A673 (cell line): Measurements from ENCODE around the gene XYLT1. TPM values are rescaled to one million over a fixed set of nuclear protein-coding genes. Genes with fewer than 3 reads are reported as not detected.

ENCODE experiments used
- BruUV-seq: library from RNA; stranded (reverse); fragments of 400-500 nt; replicated peaks from 2 replicates; lab custom pipeline; 2021; lab: Mats Ljungman, UMichigan
- CTCF ChIA-PET: fragments of 300-600 bp; sonication (Branson Sonifier 250); formaldehyde crosslinking; loops from one replicate; lab custom pipeline; 2022; ENCODE audit warnings: antibody characterized with exemption; lab: Charles Lee
- POLR2A ChIA-PET: fragments of 300-600 bp; sonication (Branson Sonifier 250); formaldehyde crosslinking; loops from one replicate; lab custom pipeline; 2022; ENCODE audit warnings: antibody characterized with exemption; ENCODE audit not compliant: low non-redundant PET; lab: Charles Lee
- DNase-seq: peaks from one replicate; pipeline ENCODE4 v3.0.0-alpha.2; 2015; ENCODE audit warnings: low spot score
- H3K27ac ChIP-seq: fragments of 200-600 bp; sonication (generic); 2 replicates; pipeline ENCODE4 v1.5.1; 2016; ENCODE audit warnings: mixed run types, low read depth, mild to moderate bottlenecking, mixed read lengths, antibody characterized with exemption, low read length; ENCODE audit not compliant: poor library complexity, severe bottlenecking
- H3K27me3 ChIP-seq: fragments of 200-600 bp; sonication (generic); replicated peaks from 2 replicates; pipeline ENCODE4 v1.6.1; 2017; ENCODE audit warnings: mixed run types, low read depth, mild to moderate bottlenecking, mixed read lengths, antibody characterized with exemption, low read length; ENCODE audit not compliant: insufficient read depth, poor library complexity
- H3K36me3 ChIP-seq: fragments of 200-600 bp; sonication (generic); 2 replicates; pipeline ENCODE4 v1.6.1; 2016; ENCODE audit warnings: mixed run types, mild to moderate bottlenecking, mixed read lengths, antibody characterized with exemption, low read length; ENCODE audit not compliant: insufficient read depth, poor library complexity, severe bottlenecking
- H3K4me1 ChIP-seq: fragments of 200-600 bp; sonication (generic); 2 replicates; pipeline ENCODE4 v1.6.1; 2017; ENCODE audit warnings: mixed run types, mild to moderate bottlenecking, mixed read lengths, antibody characterized with exemption, low read length; ENCODE audit not compliant: insufficient read depth, poor library complexity, severe bottlenecking
- H3K4me3 ChIP-seq: fragments of 200-600 bp; sonication (generic); 2 replicates; pipeline ENCODE4 v1.5.1; 2016; ENCODE audit warnings: low read depth, mixed run types, mild to moderate bottlenecking, mixed read lengths, low read length; ENCODE audit not compliant: poor library complexity, severe bottlenecking
- H3K9me3 ChIP-seq: fragments of 200-600 bp; sonication (generic); 2 replicates; pipeline ENCODE4 v1.6.1; 2016; ENCODE audit warnings: mixed run types, low read depth, mild to moderate bottlenecking, mixed read lengths, antibody characterized with exemption, low read length; ENCODE audit not compliant: poor library complexity, severe bottlenecking
- EZH2 ChIP-seq: fragments of 200-600 bp; sonication (generic); IDR thresholded peaks from 2 replicates; pipeline ENCODE4 v1.6.1; 2017; ENCODE audit warnings: borderline replicate concordance, low read depth, mild to moderate bottlenecking, mixed read lengths, antibody characterized with exemption, low read length; ENCODE audit not compliant: poor library complexity, severe bottlenecking
- intact Hi-C: fragments of 100-400 bp; cut with micrococcal nuclease; formaldehyde crosslinking; loops from one replicate; pipeline ENCODE4 v1.10.0; 2022; ENCODE audit not compliant: unreplicated experiment
- total RNA-seq: library from RNA; stranded (reverse); gene quantifications from 2 replicates; pipeline ENCODE4 v1.2.3, GENCODE V29; 2021
- TF ChIP-seq, protein P1 (sequence below): fragments of 300-800, 200-600 bp; sonication (generic); conservative IDR thresholded peaks from 2 replicates; pipeline ENCODE4 v1.5.1; 2017; ENCODE audit warnings: low read depth, mild to moderate bottlenecking, antibody characterized with exemption, low read length, moderate library complexity, mixed read lengths

XYLT1 gene
- total RNA-seq, 1 experiment from 2014 or later: 0.64 TPM

- no peaks in the 10 kb centered on the region for H3K27me3 ChIP-seq
- no peaks in the 10 kb centered on the region for H3K9me3 ChIP-seq
- no peak overlapping the region for H3K4me3 ChIP-seq
- no peak for DNase-seq
- no peaks in the 10 kb centered on the region for H3K4me1 ChIP-seq
- no peaks in the 10 kb centered on the region for H3K36me3 ChIP-seq
- H3K27ac ChIP-seq: no peak overlapping the region
- intact Hi-C loops: no loop called here
- CTCF ChIA-PET: no interaction called here
- POLR2A ChIA-PET: no interaction called here
- TF ChIP-seq EZH2: no peak
- TF ChIP-seq, protein P1, sequence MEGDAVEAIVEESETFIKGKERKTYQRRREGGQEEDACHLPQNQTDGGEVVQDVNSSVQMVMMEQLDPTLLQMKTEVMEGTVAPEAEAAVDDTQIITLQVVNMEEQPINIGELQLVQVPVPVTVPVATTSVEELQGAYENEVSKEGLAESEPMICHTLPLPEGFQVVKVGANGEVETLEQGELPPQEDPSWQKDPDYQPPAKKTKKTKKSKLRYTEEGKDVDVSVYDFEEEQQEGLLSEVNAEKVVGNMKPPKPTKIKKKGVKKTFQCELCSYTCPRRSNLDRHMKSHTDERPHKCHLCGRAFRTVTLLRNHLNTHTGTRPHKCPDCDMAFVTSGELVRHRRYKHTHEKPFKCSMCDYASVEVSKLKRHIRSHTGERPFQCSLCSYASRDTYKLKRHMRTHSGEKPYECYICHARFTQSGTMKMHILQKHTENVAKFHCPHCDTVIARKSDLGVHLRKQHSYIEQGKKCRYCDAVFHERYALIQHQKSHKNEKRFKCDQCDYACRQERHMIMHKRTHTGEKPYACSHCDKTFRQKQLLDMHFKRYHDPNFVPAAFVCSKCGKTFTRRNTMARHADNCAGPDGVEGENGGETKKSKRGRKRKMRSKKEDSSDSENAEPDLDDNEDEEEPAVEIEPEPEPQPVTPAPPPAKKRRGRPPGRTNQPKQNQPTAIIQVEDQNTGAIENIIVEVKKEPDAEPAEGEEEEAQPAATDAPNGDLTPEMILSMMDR: no peak
- no TSS peak for BruUV-seq
Measured at GRCh38 chr16:17270111-17270510, 200.6 kb downstream of the XYLT1 start.

DNA sequence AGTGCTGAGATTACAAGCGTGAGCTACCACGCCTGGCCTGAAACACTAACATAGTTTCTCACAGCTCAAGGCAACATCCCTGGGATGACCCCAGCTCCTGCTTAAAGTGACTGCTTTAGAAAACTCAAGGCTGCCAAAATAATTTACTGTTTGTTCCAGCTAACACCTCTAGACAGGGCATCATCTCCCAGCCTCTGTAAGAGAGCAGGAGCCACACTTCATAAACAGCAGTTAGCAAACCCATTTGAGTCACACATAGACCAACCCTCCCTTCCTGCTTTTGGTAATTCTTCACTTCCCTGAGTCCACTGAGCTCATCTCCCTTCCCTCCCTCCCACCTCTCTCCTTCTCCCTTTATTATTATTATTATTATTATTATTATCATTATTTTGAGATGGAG is 201.3 kb downstream of the XYLT1 start:
- TF ChIP-seq EZH2: no peak
- TF ChIP-seq, protein P1: no peak
- BruUV-seq: no TSS peak
- no peak for DNase-seq
- H3K27me3 ChIP-seq: no peaks in the 10 kb centered on the region
- no peaks in the 10 kb centered on the region for H3K4me1 ChIP-seq
- intact Hi-C loops: no loop called here
- H3K27ac ChIP-seq: no peak overlapping the region
- H3K9me3 ChIP-seq: no peaks in the 10 kb centered on the region
- ChIA-PET POLR2A (no interaction called here), CTCF (no interaction called here)
- H3K4me3 ChIP-seq: no peak overlapping the region
- H3K36me3 ChIP-seq: no peaks in the 10 kb centered on the region

DNA sequence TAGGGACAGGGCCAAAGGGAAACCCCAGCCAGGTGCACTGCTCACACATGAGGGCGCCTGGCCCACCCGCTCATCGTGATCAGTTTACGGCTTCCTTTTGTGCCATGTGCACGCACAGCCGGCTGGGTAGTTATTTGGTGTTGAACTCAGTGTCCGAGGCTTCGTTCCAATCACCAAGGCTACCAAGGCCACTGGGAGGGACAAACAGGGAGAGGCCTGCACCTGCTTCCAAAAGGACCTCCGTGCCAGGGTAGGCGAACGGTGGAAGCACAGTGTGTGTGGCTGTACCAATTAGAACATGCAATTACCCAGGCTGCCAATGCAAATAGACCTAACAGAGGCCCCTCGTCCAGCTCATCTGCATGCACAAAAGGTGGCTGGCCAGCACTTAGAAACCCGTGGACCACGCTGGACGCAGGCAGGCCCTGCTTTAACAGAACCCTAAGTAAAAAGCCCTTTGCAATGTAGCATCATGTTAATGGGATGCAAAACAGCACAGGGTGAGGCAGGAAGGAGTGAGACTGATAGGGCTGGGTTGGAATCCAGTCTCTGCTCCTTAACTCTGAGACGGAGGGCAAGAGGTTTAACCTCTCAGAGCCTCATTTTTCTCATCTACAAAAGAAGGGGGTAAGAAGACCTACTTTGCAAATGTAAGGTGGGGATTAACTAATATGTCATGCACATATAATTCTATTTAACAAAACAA is 204.0 kb downstream of the XYLT1 start:
- no peak for DNase-seq
- ChIA-PET POLR2A (no interaction called here), CTCF (no interaction called here)
- no peaks in the 10 kb centered on the region for H3K36me3 ChIP-seq
- H3K4me1 ChIP-seq: no peaks in the 10 kb centered on the region
- TF ChIP-seq EZH2: no peak
- TF ChIP-seq, protein P1: no peak
- no TSS peak for BruUV-seq
- H3K9me3 ChIP-seq: no peaks in the 10 kb centered on the region
- intact Hi-C loops: no loop called here
- no peak overlapping the region for H3K27ac ChIP-seq
- no peaks in the 10 kb centered on the region for H3K27me3 ChIP-seq
- H3K4me3 ChIP-seq: no peak overlapping the region
